ENCODE measurements around the gene PTPRN. TPM values are rescaled to one million over a fixed set of nuclear protein-coding genes. Genes with fewer than 3 reads are reported as not detected.
"Not testable (repeated sequence)": the region's sequence is repeated elsewhere in the genome, so short reads cannot be mapped to it uniquely, and the experiment has no call there.

PTPRN gene
- polyA plus RNA-seq, 1 donor (not counting 4 experiments of a cell fraction or from before 2014, with no cell fraction given), result not detected

DNA sequence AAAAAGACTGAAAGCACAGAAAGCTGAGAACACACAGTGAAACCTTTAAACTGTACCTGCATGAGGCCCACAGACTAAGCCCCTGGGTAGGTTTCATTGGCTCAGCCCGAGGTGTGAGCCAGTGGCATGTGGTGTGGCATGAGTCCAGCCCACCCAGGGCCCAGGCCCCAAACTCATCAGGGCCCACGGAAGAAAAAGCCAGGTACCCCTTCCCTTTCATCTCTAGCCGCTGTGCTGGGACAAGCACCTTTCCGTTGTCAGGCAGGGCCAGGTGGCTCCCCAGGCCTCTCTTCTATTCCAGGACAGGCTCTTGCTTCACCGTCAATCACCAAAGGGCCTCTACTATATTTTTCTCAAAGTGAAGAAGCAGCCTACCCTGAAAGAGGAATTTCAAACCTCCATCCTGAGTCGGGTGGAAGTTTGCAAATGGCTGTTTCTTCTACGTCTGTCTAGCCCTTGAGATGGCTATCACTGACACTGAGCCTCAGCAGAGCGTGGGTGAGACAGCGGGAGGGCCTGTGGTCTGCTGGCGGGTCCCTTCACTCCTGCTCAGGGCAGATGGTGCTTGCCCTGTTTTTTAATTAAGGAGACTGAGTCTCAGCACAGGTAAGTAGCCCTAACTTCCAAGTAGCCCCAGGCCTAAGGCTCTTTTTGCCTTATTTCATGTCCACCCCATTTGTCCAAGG lies 21.5 kb downstream of the PTPRN start:
- no peaks in the 10 kb centered on the region for H4K20me1 ChIP-seq (ENCODE audit: control insufficient read depth, extremely low read depth, insufficient read depth, low read length)
- no peak overlapping the region for H3K4me3 ChIP-seq (ENCODE audit: control insufficient read depth in 2 of 3, extremely low read depth in 1 of 3, insufficient read depth in 2 of 3, low read depth in 1 of 3, low read length in 3 of 3)
- H3K27me3 ChIP-seq (ENCODE audit: control insufficient read depth, extremely low read depth, insufficient read depth, low read length), result no peaks in the 10 kb centered on the region
- no peak for TF ChIP-seq EZH2 (IDR thresholded peaks at IDR 0.05; ENCODE audit: low read length)
- TF ChIP-seq, protein P1, sequence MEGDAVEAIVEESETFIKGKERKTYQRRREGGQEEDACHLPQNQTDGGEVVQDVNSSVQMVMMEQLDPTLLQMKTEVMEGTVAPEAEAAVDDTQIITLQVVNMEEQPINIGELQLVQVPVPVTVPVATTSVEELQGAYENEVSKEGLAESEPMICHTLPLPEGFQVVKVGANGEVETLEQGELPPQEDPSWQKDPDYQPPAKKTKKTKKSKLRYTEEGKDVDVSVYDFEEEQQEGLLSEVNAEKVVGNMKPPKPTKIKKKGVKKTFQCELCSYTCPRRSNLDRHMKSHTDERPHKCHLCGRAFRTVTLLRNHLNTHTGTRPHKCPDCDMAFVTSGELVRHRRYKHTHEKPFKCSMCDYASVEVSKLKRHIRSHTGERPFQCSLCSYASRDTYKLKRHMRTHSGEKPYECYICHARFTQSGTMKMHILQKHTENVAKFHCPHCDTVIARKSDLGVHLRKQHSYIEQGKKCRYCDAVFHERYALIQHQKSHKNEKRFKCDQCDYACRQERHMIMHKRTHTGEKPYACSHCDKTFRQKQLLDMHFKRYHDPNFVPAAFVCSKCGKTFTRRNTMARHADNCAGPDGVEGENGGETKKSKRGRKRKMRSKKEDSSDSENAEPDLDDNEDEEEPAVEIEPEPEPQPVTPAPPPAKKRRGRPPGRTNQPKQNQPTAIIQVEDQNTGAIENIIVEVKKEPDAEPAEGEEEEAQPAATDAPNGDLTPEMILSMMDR (optimal IDR thresholded peaks at IDR 0.05 in 1 of 3, IDR thresholded peaks at IDR 0.05 in 1 of 3, conservative IDR thresholded peaks at IDR 0.05 in 1 of 3; ENCODE audit: extremely low read depth in 1 of 3, insufficient read depth in 2 of 3, low read length in 3 of 3), result no peak
- peaks cover 36% of the 10 kb centered on the region for H3K4me1 ChIP-seq (ENCODE audit: control insufficient read depth, extremely low read depth, insufficient read depth, low read length)
- dilution Hi-C loops (cut with MboI; ENCODE audit: extremely low pct_ligation_motif_present, low sequenced_read_pairs), result no loop called here
- DNase-seq (ENCODE audit: low read depth, low spot score) (no peak), FAIRE-seq (no peak)
- no peak overlapping the region for H3K27ac ChIP-seq (ENCODE audit: control insufficient read depth, insufficient read depth, low read length)
- H3K79me2 ChIP-seq (ENCODE audit: control insufficient read depth, insufficient read depth, low read length), result no peaks in the 10 kb centered on the region
- H3K9ac ChIP-seq (ENCODE audit: control insufficient read depth, extremely low read depth, insufficient read depth, low read length), result no peak overlapping the region
- no peak overlapping the region for H2AFZ ChIP-seq (ENCODE audit: control insufficient read depth, low read length)
- no peaks in the 10 kb centered on the region for H3K9me3 ChIP-seq (ENCODE audit: control insufficient read depth, low read depth, low read length)
- H3K9me1 ChIP-seq (ENCODE audit: control insufficient read depth, extremely low read depth, insufficient read depth, low read length), result no peaks in the 10 kb centered on the region
- no peak overlapping the region for H3K4me2 ChIP-seq (ENCODE audit: control insufficient read depth, extremely low read depth, insufficient read depth, low read depth, low read length)
- peaks cover 11 to 15% of the 10 kb centered on the region in 2 experiments for H3K36me3 ChIP-seq (ENCODE audit: control insufficient read depth in 2 of 2, extremely low read depth in 1 of 2, insufficient read depth in 2 of 2, low read length in 2 of 2)

DNA sequence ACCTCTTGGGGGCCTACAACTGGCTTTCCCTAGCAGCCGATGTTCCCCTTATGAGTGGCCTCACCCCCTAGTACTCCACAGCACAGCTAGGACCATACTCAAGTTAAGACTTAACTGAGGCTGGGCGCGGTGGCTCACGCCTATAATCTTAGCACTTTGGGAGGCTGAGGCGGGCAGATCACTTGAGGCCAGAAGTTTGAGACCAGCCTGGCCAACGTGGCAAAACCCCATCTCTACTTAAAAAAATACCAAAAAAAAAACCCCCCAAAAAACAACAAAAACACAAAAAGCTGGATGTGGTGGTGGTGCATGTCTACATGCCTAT lies 22.1 kb downstream of the PTPRN start:
- H3K4me1 ChIP-seq (ENCODE audit: control insufficient read depth, extremely low read depth, insufficient read depth, low read length), result peaks cover 36% of the 10 kb centered on the region

More for the DNA sequence above, 22.1 kb downstream of the PTPRN start:
- dilution Hi-C loops (cut with MboI; ENCODE audit: extremely low pct_ligation_motif_present, low sequenced_read_pairs); FAIRE-seq; H3K79me2 ChIP-seq (ENCODE audit: control insufficient read depth, insufficient read depth, low read length); DNase-seq (ENCODE audit: low read depth, low spot score); H3K9me1 ChIP-seq (ENCODE audit: control insufficient read depth, extremely low read depth, insufficient read depth, low read length); H3K9me3 ChIP-seq (ENCODE audit: control insufficient read depth, low read depth, low read length); H3K27ac ChIP-seq (ENCODE audit: control insufficient read depth, insufficient read depth, low read length); H4K20me1 ChIP-seq (ENCODE audit: control insufficient read depth, extremely low read depth, insufficient read depth, low read length); H3K4me3 ChIP-seq (ENCODE audit: control insufficient read depth in 2 of 3, extremely low read depth in 1 of 3, insufficient read depth in 2 of 3, low read depth in 1 of 3, low read length in 3 of 3); H3K9ac ChIP-seq (ENCODE audit: control insufficient read depth, extremely low read depth, insufficient read depth, low read length); H3K27me3 ChIP-seq (ENCODE audit: control insufficient read depth, extremely low read depth, insufficient read depth, low read length); H3K4me2 ChIP-seq (ENCODE audit: control insufficient read depth, extremely low read depth, insufficient read depth, low read depth, low read length); H2AFZ ChIP-seq (ENCODE audit: control insufficient read depth, low read length): not testable (repeated sequence)
- peaks cover 12 to 16% of the 10 kb centered on the region in 2 experiments for H3K36me3 ChIP-seq (ENCODE audit: control insufficient read depth in 2 of 2, extremely low read depth in 1 of 2, insufficient read depth in 2 of 2, low read length in 2 of 2)

Data from keratinocyte (primary cell).